ENCODE results near the gene MLLT1.

The MLLT1 gene, protein sequence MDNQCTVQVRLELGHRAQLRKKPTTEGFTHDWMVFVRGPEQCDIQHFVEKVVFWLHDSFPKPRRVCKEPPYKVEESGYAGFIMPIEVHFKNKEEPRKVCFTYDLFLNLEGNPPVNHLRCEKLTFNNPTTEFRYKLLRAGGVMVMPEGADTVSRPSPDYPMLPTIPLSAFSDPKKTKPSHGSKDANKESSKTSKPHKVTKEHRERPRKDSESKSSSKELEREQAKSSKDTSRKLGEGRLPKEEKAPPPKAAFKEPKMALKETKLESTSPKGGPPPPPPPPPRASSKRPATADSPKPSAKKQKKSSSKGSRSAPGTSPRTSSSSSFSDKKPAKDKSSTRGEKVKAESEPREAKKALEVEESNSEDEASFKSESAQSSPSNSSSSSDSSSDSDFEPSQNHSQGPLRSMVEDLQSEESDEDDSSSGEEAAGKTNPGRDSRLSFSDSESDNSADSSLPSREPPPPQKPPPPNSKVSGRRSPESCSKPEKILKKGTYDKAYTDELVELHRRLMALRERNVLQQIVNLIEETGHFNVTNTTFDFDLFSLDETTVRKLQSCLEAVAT

DNA sequence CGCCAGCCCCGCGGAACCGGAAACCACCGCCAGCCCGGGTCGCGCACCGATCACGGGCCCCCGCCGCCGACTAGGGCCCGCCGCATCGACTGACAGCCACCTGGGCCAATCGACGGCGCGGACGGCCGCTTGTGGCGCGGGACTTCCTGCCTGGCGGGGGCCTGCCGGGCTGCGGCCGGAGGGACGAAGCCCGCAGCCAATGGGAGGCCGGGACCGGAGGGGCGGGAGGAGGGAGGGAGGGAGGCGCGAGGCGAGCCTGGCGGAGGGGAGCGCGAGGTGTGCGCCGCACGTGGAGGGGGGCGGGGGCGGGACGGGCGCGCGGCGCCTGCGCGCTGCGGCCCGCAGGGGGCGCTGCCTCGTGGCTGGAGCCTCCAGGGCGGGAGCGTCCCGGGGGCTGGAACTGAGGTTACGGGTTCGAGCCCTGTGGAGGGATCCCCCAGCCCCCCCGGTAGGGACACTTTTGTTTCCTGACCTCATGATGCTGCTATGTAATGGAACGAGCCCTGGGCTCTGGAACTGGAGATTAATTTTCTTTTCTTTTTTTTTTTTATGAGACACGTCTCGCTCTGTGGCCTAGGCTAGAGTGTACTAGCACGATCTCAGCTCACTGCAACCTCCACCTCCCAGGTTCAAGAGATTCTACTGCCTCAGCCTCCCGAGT, at the start of gene MLLT1:
Gene MLLT1, minus strand, starts transcription at position 45 of the 661 bp plus-strand sequence. CDS start 191 bp downstream, outside the sequence.
- no peak within 1 kb of the TSS for H2AFZ ChIP-seq (ENCODE audit: low read depth)
- H3K4me1 ChIP-seq (ENCODE audit: low read depth, poor library complexity, severe bottlenecking): peaks cover 9% of the 10 kb centered on the region
- H3K4me3 ChIP-seq (IDR thresholded peaks at IDR 0.05; ENCODE audit: insufficient read depth, low read depth, low read length): no peak within 1 kb of the TSS
- peak within 1 kb of the TSS; percentile 36; the same call in 1 of the 2 replicates for H3K27ac ChIP-seq
- peaks cover 42% of the 10 kb centered on the region for H3K79me2 ChIP-seq (ENCODE audit: insufficient read depth, low read depth)
- TF ChIP-seq, protein P1, sequence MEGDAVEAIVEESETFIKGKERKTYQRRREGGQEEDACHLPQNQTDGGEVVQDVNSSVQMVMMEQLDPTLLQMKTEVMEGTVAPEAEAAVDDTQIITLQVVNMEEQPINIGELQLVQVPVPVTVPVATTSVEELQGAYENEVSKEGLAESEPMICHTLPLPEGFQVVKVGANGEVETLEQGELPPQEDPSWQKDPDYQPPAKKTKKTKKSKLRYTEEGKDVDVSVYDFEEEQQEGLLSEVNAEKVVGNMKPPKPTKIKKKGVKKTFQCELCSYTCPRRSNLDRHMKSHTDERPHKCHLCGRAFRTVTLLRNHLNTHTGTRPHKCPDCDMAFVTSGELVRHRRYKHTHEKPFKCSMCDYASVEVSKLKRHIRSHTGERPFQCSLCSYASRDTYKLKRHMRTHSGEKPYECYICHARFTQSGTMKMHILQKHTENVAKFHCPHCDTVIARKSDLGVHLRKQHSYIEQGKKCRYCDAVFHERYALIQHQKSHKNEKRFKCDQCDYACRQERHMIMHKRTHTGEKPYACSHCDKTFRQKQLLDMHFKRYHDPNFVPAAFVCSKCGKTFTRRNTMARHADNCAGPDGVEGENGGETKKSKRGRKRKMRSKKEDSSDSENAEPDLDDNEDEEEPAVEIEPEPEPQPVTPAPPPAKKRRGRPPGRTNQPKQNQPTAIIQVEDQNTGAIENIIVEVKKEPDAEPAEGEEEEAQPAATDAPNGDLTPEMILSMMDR (conservative IDR thresholded peaks at IDR 0.05; ENCODE audit: low read depth, low read length): peak; percentile 58
- no peaks in the 10 kb centered on the region for H3K27me3 ChIP-seq (ENCODE audit: insufficient read depth, low read depth)
- peak within 1 kb of the TSS; percentile 86 for H3K4me2 ChIP-seq
- H3K9ac ChIP-seq: peak within 1 kb of the TSS; percentile 87
- H3K36me3 ChIP-seq (ENCODE audit: insufficient read depth): no peaks in the 10 kb centered on the region
- H4K20me1 ChIP-seq (ENCODE audit: insufficient read depth): no peaks in the 10 kb centered on the region

DNA sequence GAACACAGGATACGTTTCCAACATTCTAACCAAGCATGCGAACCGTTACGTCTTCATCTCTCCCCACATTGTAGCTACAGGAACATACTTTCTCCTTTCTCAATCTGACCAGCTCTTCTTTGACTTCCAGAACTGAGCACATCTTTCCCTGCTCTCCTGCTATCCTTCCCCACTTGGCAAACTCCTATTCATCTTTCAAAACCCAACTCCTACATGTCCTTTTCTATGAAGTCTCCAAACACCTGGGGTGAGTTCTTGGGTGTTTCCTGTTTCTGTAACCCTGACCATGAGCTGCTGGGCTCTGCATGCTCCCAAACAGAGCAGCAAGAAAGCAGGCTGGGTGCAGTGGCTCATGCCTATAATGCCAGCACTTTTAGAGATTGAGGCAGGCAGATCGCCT, 47.0 kb upstream of the MLLT1 start:
- no peak overlapping the region for H3K4me3 ChIP-seq (IDR thresholded peaks at IDR 0.05; ENCODE audit: insufficient read depth, low read depth, low read length)
- H3K27ac ChIP-seq: no peak overlapping the region
- H3K4me1 ChIP-seq (ENCODE audit: low read depth, poor library complexity, severe bottlenecking): no peaks in the 10 kb centered on the region
- TF ChIP-seq, protein P1 (conservative IDR thresholded peaks at IDR 0.05; ENCODE audit: low read depth, low read length): no peak
- H3K79me2 ChIP-seq (ENCODE audit: insufficient read depth, low read depth): no peaks in the 10 kb centered on the region
- no peaks in the 10 kb centered on the region for H3K36me3 ChIP-seq (ENCODE audit: insufficient read depth)
- no peak overlapping the region for H2AFZ ChIP-seq (ENCODE audit: low read depth)
- H4K20me1 ChIP-seq (ENCODE audit: insufficient read depth): no peaks in the 10 kb centered on the region
- no peak overlapping the region for H3K9ac ChIP-seq
- H3K4me2 ChIP-seq: no peak overlapping the region
- H3K27me3 ChIP-seq (ENCODE audit: insufficient read depth, low read depth): peaks cover 21% of the 10 kb centered on the region

DNA sequence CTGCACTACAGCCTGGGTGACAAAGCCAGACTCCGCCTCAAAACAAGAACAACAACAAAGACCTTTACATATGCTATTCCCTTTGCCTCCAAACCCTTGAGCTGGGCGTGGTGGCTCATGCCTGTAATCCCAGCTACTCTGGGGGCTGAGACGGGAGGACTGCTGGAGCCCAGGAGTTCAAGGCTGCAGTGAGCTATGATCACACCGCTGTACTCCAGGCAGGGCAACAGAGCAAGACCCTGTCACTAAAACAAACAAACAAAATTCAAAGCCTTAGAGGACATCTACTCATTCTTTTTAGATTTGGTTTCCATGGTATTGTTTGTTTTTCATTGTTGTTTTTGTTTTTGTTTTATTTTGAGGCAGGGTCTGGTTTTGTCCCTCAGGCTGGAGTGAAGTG, 45.8 kb upstream of the MLLT1 start:
- no peak overlapping the region for H3K4me2 ChIP-seq
- no peak overlapping the region for H3K4me3 ChIP-seq (IDR thresholded peaks at IDR 0.05; ENCODE audit: insufficient read depth, low read depth, low read length)
- H3K36me3 ChIP-seq (ENCODE audit: insufficient read depth): no peaks in the 10 kb centered on the region
- H3K27ac ChIP-seq: no peak overlapping the region
- TF ChIP-seq, protein P1 (conservative IDR thresholded peaks at IDR 0.05; ENCODE audit: low read depth, low read length): no peak
- H3K27me3 ChIP-seq (ENCODE audit: insufficient read depth, low read depth): peaks cover 26% of the 10 kb centered on the region
- no peaks in the 10 kb centered on the region for H3K4me1 ChIP-seq (ENCODE audit: low read depth, poor library complexity, severe bottlenecking)
- H2AFZ ChIP-seq (ENCODE audit: low read depth): no peak overlapping the region
- H3K9ac ChIP-seq: no peak overlapping the region
- H3K79me2 ChIP-seq (ENCODE audit: insufficient read depth, low read depth): no peaks in the 10 kb centered on the region
- no peaks in the 10 kb centered on the region for H4K20me1 ChIP-seq (ENCODE audit: insufficient read depth)

DNA sequence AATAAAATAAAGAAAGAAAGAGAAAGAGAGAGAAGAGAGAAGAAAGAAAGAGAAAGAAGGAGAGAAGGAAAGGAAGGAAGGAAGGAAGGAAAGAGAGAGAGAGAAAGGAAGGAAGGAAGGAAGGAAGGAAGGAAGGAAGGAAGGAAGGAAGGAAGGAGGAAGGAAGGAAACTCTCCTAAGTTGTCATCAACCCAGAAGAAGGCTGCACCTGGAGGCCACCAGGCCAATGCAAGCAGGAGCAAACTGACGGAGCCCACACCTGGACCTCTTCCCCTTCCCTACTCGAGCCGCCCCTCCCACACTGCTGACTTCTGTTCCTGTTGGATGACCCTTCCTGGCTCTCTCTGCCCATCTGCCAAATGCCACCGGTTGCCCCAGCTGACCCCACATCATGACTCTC, 45.0 kb upstream of the MLLT1 start:
- Histone ChIP-seq H3K27ac (no peak overlapping the region), H3K9ac (no peak overlapping the region), H2AFZ (ENCODE audit: low read depth) (no peak overlapping the region), H3K4me3 (IDR thresholded peaks at IDR 0.05; ENCODE audit: insufficient read depth, low read depth, low read length) (no peak overlapping the region), H3K36me3 (ENCODE audit: insufficient read depth) (no peaks in the 10 kb centered on the region), H3K79me2 (ENCODE audit: insufficient read depth, low read depth) (no peaks in the 10 kb centered on the region), H3K27me3 (ENCODE audit: insufficient read depth, low read depth) (peaks cover 26% of the 10 kb centered on the region), H4K20me1 (ENCODE audit: insufficient read depth) (no peaks in the 10 kb centered on the region), H3K4me1 (ENCODE audit: low read depth, poor library complexity, severe bottlenecking) (no peaks in the 10 kb centered on the region), H3K4me2 (no peak overlapping the region)
- TF ChIP-seq, protein P1 (conservative IDR thresholded peaks at IDR 0.05; ENCODE audit: low read depth, low read length): no peak
